ENCODE results near the gene MYH6.
"Not testable (repeated sequence)": the region's sequence is repeated elsewhere in the genome, so short reads cannot be mapped to it uniquely, and the experiment has no call there.

Gene MYH6

DNA sequence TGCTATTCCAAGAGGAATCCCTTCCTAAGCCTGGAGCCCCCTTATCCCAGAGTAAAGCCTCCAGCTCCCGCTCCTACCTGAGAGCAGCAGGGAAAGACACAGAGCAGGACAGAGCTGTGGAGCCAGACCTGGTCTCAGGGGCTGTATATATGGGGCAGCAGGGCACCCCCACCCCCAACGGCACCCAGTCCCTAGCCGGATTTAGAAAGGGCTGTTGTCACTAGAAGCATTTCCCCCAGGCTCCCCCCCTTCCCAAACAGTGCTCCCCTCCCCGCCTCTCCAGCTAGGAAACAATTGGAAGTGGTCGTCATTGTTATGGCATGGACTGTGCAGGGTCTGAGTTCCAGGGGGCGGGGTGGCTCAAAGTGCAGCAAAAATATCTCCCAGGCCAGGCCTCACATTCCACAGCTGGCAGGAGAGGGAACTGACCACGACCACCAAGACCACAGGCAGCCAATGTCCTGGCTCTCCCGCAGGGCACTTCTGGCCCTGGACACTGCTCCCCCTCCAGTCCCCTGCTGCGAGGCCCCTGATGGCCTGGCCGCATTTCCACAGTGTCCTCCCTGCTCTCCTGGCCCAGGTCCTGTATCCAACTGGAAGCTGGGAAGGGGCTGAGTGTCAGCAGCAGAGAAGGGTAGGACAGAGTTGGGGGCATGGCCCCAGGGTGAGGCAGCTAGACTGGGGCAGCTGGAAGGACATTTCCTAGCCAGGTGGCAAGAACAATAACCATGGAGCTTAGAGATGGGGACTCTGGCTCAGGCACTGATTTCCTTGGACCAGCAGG, 27.7 kb upstream of the MYH6 start, which contains the start of gene MYH7:
Gene MYH7 (minus strand): TSS at position 118 of the 784 bp plus-strand sequence. CDS start 1,928 bp downstream, outside the sequence.
- FAIRE-seq = no peak

DNA sequence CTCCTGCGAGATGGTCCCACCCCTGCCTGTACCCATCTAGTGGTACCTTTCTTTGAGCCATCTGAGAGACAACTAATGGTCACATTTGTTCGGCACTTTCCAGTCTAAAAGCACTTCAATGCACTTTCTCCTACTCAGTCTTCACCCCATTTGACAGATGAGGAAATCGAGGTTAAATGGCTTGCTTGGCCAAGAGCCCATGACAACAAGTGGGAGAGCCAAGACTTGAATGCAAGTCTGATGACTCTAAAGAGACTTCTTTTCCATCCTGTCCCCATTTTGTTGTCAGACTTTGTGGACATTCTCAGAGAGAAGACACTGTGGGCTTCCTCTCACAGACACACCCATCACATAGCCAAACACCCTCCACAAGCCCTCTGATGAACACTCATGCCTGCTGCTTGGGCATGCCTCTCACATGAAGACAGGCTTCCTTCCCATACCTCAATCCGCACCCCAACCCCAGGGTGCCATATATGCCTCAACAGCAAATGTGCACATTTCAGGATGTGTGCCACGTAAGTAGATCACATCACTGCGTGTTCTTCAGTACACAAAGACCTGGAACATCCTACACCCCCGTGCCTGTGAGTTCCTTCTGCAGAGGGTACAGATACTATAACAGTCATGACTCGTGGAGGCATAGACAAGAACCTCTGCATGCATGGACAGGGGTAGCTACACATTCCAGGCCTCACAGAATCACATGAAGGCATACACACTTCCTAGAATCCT, 26.6 kb upstream of the MYH6 start:
- no peak for FAIRE-seq

DNA sequence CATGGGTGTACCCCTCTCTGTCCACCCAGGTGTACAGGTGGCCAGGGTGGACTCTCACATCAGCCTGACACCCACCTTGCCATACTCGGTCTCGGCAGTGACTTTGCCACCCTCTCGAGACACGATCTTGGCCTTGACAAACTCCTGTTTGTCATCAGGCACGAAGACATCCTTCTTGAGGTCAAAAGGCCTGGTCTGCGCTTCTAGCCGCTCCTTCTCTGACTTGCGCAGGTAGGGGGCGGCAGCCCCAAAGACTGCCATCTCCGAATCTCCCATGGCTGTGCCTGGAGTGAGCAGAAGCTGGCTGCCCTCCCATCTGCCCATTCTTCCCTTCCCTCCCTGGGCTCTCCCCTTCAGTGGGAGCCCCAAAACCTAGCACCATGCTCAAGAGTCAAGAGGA, 25.4 kb upstream of the MYH6 start:
- no peak for FAIRE-seq

DNA sequence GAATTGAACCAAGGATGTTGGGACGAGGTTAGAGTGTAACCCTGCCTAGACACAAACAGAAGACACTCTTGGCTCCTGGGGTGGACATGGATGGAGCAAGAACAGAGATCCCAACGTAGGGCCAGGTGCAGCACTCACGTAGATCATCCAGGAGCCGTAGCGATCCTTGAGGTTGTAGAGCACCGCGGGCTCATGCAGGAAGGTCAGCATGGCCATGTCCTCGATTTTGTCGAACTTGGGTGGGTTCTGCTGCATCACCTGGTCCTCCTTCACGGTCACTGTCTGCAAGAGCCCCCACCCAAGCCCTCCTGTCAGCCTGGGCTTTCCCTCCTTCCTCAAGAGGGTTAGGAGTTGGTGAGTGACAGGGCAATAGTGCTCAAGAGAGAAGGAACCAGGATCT, 24.9 kb upstream of the MYH6 start:
- FAIRE-seq = no peak

DNA sequence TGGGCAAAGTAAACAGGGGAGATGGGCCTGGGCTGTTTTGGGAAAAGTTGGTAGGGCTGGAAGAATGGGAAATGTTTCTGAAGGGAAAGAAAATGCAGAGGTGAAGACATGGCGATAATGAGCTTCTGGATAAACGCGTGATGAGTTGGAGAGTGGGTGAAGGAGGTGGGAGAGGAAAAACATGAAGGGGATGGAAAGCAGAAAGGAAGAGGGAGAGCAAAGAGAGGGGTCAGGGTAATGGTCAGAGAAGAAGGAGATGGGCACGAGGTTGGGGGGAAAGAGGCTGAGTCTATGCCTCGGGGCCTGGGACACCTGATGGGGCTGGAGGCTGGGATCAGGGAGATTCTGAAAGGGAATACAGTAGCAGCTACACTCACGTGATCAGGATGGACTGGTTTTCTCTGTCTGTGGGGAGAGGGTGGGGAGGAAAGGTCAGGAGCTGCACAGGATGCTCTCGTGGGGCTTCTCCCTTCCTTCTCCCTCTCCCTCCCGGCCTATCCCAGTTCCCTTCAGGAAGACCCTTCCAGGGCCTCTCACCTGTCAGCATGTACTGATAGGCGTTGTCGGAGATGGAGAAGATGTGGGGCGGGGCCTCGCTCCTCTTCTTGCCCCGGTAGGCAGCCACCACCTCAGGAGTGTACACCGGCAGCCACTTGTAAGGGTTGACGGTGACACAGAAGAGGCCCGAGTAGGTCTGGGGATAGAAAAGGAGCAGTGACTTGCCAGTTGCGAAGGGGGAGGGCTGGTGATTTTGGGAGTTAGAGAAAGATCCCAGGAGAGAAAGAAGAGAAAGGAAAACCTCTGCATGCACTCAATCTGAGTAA, 24.2 kb upstream of the MYH6 start:
- no peak for FAIRE-seq

DNA sequence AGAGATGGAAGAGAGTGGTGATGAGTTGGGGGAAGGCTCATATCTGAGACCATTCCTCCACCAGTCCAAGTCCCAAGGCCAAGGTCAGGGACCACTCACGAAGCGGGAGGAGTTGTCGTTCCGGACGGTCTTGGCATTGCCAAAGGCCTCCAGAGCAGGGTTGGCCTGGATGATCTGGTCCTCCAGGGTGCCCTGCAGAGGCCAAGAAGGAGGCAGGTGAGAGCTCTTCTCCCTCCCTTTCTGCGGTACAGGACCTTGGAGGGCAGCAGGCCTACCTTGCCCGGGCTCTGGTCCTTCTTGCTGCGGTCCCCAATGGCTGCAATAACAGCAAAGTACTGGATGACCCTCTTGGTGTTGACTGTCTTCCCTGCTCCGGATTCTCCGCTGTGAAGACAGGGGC, 23.4 kb upstream of the MYH6 start:
- no peak for FAIRE-seq

DNA sequence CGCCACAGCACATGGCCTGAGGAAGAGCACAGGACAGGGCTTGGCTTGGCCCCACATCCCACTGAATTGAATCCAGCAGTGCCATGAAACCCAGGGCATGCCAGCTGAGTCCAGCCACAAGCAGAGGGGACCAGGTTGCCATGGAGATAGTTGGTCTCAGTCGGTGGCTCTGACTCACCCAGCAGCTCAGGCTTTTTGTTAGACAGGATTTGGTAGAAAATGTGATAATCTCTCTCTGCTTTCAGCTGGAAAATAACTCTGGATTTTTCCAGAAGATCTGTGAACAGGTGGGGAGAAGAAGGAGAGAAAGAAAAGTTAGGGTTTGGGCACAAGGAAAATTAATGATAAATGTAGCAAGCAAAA, 22.6 kb upstream of the MYH6 start:
- FAIRE-seq = no peak

DNA sequence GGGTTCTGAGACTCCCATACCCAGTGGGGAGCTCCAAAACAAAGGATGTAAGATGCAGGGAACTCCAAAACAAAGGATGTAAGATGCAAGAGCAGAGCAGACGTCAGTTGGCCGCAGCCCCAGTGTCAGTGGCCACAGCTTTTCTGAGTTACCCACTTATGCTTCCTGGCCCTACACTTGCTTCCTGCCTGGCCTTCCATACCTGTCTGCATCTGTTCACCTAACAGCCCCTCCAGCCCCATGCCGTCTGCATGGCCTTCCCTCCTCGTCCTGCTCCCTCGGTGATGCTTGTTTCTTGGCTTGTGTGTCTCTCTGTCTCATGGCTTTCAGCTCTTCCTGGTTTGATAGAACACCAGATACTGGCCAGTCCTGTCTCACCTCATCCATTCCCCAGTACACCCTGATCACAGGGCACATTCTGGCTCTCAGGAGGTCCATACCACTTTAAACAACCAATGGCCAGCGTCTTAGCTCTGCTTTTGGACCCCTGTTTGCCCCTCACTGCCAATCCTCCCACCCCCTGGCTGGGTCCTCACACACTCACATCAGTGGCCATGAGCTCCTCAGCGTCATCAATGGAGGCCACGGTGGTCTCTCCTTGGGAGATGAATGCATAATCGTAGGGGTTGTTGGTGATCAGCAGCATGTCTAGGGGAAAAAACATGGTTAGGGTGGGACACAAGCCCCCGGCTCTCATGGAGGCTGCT, 22.1 kb upstream of the MYH6 start:
- FAIRE-seq = no peak

DNA sequence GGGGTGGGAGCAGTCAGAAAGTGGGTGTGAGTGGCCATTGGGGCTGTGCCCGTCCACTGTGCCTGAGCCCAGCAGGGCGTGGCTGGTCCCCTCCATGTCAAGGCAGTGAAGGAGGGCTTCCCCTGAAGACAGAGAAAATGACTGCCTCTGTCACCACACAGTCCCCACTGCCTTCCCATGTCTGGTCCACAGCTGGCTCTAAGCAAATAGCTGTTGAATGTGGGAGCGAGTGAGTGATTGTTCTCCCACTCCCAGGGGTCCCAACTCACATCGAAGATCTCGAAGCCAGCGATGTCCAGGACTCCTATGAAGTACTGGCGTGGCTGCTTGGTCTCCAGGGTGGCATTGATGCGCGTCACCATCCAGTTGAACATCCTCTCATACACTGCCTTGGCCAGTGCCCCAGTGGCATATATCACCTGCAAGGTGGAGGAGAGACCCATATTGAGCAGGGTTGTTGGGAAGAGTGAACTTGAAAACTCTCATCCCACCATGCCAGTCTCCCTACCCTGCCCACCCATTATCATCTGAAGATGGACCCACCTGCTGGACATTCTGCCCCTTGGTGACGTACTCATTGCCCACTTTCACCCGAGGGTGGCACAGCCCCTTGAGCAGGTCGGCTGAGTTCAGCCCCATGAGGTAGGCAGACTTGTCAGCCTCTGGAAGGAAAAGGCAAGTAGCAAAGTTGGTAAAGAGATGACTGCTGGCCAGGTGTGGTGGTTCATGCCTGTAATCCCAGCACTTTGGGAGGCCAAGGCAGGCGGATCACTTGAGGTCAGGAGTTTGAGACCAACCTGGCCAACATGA, 20.8 kb upstream of the MYH6 start:
- no peak for FAIRE-seq

DNA sequence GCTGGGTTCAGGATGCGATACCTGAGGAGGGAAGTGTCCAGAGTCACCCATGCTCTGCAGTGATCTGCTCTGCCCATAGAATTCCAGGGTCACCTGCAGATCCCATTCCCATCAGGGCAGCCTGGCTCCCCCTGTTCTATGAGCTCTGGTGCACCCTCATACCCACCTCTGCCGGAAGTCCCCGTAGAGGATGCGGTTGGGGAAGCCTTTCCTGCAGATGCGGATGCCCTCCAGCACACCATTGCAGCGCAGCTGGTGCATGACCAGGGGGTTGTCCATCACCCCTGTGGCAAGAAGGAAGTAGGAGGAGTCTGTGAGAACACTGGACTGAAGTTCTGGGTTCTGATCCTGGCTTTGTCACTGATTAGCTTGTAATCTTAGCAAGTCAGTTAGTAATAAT, 17.7 kb upstream of the MYH6 start:
- not testable (repeated sequence) for FAIRE-seq

DNA sequence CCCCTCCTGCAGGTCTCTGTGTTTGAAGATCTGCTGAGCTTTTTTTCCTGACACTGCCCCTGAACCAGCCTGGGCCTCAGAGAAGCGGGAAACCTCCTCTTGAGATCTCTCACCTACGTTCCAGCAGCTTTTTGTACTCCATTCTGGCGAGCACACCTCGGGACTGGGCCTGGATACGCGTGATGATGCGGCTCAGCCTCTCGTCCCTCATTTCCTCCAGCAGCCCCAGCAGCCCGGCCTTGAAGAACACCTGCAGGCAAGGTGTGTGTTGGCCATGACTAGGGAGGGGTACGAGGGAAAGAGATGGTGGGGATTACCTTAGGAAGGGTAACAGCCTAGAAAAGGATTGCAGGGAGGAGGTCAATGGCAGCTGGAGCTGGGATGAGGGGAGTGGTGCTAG, 17.1 kb upstream of the MYH6 start:
- FAIRE-seq = no peak

DNA sequence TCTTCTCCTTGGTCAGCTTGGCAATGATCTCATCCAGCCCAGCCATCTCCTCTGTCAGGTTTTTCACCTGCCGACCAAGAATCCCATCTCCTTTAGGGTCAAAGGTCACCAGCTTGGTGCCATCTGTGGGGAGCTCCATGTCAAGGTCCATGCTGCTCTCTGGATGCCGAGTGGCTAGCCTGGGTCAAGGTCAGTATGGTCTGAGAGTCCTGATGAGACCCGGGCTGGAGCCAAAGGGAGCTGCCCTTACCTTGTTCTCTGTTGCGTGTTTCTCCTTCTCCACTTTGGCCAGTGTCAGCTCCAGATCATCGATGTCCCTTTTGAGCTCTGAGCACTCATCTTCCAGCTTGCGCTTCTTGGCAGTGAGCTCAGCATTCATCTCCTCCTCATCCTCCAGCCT, 15.6 kb upstream of the MYH6 start:
- FAIRE-seq = no peak

DNA sequence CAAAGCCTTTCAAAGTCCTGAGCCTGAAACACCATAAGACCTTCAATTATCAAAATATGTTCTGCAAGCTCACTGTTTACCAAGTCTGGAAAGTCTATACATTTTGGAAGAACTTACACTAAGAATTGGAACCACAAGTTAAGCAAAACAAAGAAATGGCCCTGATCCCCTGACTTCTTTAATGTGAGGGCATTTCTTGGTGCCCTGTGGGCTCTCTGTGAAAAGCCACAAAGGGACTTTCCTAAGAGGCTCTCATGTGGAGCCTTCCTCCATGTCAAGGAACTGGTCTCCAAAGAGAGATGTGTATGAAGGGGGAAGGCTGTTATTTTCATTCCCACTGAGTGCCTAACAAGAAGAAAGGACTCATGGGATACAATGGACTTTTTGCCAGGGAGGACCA, 13.5 kb upstream of the MYH6 start:
- FAIRE-seq = no peak

DNA sequence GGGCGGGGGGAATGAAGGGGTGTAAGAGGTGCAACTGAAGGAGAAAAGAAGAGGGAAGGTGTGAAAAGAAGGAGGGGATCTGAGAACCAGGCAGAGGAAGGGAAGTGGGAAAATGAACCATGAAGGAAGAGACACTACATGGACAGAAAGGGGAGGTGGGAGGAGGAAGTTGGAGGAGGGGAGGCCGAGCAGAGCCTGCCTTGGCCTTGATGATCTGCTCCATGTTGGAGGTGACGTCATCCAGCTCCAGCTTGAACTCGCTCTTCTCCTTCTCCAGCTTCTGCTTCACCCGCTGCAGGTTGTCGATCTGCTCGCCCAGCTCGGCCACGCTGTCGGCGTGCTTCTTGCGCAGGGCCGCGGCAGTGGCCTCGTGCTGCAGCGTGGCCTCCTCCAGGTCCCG, 11.6 kb upstream of the MYH6 start:
- not testable (repeated sequence) for FAIRE-seq

DNA sequence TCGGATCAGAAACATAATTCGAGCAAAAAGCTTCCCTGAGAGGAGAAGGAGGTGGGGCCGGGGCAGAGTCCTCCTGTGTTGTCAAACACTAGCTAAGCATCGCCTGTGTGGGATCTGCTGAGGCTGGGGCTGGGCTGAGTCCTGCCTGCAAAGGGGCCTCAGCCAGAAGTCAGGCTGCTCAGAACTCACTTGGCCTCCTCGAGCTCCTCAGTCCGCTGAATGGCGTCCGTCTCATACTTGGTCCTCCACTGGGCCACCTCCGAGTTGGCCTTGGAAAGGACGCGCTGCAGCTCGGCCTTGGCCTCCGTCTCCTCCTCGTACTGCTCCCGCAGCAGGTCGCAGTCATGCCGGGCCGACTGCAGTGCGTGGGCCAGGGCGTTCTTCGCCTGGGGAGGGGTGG, 9.9 kb upstream of the MYH6 start:
- no peak for FAIRE-seq

DNA sequence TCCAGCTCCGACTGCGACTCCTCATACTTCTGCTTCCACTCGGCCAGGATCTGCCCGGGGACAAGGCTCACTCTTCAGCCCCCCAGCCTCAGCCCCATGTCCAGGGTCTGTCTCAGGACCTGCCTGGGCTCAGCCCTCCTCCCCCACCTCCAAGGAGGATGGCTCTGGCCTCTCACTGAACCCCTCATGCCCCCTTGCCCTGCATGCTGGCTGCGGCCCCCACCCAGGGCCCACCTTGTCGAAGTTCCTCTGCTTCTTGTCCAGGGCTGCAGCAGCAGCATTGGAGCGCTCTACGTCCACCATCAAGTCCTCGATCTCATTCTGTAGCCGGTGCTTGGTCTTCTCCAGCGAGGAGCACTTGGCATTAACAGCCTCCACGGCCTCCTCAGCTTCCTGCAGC, 9.2 kb upstream of the MYH6 start:
- FAIRE-seq = not testable (repeated sequence)

DNA sequence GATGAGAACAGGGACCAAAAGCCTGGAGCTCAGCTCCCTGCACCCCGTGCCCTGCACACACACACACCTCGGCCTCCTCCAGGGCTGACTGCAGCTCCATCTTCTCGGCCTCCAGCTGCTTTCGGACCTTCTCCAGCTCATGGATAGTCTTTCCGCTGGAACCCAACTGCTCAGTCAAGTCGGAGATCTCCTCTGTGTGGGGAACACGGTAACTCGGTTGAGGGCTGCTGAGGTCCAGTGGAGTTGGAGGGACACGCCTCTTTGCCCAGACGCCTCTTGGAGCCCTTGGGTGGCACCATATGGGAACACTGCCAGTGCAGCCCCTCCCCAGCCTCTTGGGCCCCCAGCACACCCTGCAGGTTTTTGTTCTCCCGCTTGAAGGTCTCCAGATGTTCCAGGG, 8.7 kb upstream of the MYH6 start:
- no peak for FAIRE-seq

DNA sequence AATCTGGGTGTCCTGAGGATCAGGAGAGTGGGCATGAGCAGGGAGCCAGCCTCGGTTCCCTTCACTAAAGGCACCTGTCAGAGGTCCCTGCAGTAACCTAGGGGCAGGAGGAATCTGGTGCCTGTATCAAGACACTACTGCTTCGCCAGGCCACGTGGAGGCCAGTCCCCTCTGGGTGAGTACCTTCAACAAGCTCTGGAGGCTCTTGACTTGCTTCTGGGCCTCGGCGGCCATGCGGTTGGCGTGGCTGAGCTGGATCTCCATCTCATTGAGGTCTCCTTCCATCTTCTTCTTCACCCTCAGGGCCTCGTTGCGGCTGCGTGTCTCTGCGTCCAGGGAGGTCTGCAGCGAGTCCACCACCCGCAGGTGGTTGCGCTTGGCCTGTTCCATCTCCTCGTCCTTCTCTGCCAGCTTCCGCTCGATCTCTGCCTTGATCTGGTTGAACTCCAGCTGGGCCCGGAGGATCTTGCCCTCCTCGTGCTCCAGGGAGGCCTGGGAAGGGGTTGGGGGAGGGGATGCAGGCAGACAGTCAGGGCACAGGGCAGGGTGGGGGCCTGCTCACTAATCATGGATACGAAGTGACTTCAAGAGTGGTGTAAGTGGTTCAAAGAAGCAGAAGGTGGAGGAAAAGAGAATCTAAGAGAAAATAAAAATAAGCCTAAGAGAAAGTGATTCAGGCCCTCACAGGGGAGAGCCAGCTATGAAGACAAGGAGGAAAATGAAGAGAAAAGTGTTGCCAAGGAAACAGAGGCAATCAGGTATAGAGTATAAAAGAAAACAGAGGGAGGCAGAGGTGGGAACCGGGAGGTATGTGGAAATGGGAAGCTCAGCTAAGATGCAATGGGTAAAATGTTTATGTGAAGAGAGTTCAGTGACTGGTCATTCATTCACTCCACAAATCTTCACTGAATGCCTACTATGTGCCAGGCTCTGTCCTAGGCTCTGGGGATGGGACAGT, 8.0 kb upstream of the MYH6 start:
- FAIRE-seq = no peak

DNA sequence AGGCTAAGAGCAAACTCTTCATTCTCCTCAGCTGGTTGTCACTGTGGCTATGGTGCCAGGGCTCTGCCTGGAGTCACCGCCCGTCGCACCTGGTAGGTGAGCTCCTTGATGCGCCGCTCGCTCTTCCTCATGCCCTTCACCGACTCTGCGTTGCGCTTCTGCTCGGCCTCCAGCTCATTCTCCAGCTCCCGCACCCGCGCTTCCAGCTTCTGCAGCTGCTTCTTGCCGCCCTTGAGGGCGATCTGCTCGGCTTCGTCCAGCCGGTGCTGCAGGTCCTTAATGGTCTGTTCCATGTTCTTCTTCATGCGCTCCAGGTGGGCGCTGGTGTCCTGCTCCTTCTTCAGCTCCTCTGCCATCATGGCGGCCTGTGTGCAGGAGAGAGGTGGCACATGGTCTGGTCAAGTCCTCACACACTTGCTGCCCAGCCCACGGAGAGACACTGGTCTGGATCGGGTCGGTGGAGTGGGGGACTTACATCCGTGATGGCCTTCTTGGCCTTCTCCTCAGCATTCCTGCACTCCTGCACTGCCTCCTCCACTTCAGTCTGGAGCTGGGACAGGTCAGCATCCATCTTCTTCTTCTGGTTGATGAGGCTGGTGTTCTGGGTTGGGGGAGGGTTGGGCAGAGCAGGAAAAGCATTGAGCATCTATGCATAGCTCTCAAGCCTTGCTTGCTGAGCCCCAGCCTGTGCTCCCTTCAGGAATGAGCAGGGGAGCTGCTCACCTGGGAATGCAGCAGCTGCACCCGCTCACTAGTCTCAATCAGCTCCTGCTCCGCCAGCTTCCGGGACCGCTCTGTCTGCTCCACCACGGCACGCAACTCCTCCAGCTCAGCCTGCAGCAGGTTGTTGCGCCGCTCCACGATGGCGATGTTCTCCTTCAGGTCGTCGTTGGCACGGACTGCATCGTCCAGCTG, 7.1 kb upstream of the MYH6 start:
- FAIRE-seq = no peak

DNA sequence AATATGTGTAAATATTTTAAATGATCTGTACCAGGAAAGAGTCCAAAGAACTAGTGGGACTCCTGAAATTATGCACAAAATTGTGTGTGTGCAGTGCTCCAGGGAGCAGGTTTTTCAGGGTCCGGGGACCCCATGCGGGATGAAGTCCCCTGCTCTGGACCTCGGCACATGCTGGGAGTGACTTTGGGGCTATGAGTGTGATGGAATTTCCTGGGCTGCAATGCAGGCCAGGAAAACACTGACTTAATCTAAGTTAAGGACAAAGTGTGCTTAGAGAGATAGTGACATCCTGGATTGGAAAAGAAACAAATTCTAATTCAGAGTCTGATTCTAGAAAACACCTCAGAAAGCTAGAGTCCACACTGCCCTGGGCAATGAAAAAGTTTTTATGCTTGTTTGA, 6.2 kb upstream of the MYH6 start:
- no peak for FAIRE-seq

All from TTC549 (cell line).